Stimulated activated CD4-positive, alpha-beta T cell treated with anti-CD3 and anti-CD28 coated beads, Interleukin-15, amount 100 ng/mL, for 48 hours (primary cell): Measurements from ENCODE around the gene LGR6.
"Not testable (repeated sequence)": the region's sequence is repeated elsewhere in the genome, so short reads cannot be mapped to it uniquely, and the experiment has no call there.

Experiments used
- DNase-seq, 2 donors: peaks; one replicate each; pipeline ENCODE4 v3.0.0-alpha.2; 2020; ENCODE audit warnings: low read depth in 2 of 2

Gene LGR6

GRCh38 chr1:202193614-202194327, at the start of gene LGR6:
TSS of gene LGR6 (plus strand) at chr1:202193799. CDS start at chr1:202193990, 191 bp downstream.
- DNase-seq, result no peak

- peak in 1 of 2 donors; percentile 58 for DNase-seq
Observed at GRCh38 chr1:202144402-202145067, 49.1 kb upstream of the LGR6 start, which contains the start of gene ARL8A. TSS of gene ARL8A (minus strand) at chr1:202144737. CDS start at chr1:202144572, 165 bp downstream.

- peak in 1 of 2 donors; percentile 34 for DNase-seq
Observed at GRCh38 chr1:202145068-202145743, 48.4 kb upstream of the LGR6 start.

GRCh38 chr1:202145744-202146140, 47.9 kb upstream of the LGR6 start:
- DNase-seq, result not testable (repeated sequence)

GRCh38 chr1:202146279-202146678, 47.3 kb upstream of the LGR6 start:
- no peak for DNase-seq

- no peak for DNase-seq
Observed at GRCh38 chr1:202146993-202147392, 46.6 kb upstream of the LGR6 start.

- no peak for DNase-seq
Observed at GRCh38 chr1:202148391-202148790, 45.2 kb upstream of the LGR6 start.

GRCh38 chr1:202149566-202149965, 44.0 kb upstream of the LGR6 start:
- no peak for DNase-seq

- no peak for DNase-seq
Observed at GRCh38 chr1:202150187-202150586, 43.4 kb upstream of the LGR6 start.

- no peak for DNase-seq
Observed at GRCh38 chr1:202150602-202151001, 43.0 kb upstream of the LGR6 start.

- no peak for DNase-seq
Observed at GRCh38 chr1:202151045-202151444, 42.6 kb upstream of the LGR6 start.

- DNase-seq, result no peak
Observed at GRCh38 chr1:202152399-202152798, 41.2 kb upstream of the LGR6 start.

GRCh38 chr1:202153284-202153683, 40.3 kb upstream of the LGR6 start:
- no peak for DNase-seq

- DNase-seq, result no peak
Observed at GRCh38 chr1:202154148-202154765, 39.3 kb upstream of the LGR6 start.

- no peak for DNase-seq
Observed at GRCh38 chr1:202154766-202155477, 38.7 kb upstream of the LGR6 start.

- DNase-seq, result no peak
Observed at GRCh38 chr1:202155478-202156021, 38.0 kb upstream of the LGR6 start.

GRCh38 chr1:202156590-202156989, 37.0 kb upstream of the LGR6 start:
- DNase-seq, result no peak

- no peak for DNase-seq
Observed at GRCh38 chr1:202157945-202158344, 35.7 kb upstream of the LGR6 start.

- DNase-seq, result no peak
Observed at GRCh38 chr1:202158810-202159533, 34.6 kb upstream of the LGR6 start.

- peak; percentile 55 to 65 for DNase-seq
Observed at GRCh38 chr1:202159534-202160371, 33.8 kb upstream of the LGR6 start.
